Caco-2 (cell line): ENCODE results near the gene HARS1. TPM values are rescaled to one million over a fixed set of nuclear protein-coding genes. Genes with fewer than 3 reads are reported as not detected.
"Not testable (repeated sequence)": the region's sequence is repeated elsewhere in the genome, so short reads cannot be mapped to it uniquely, and the experiment has no call there.

Source experiments
- BruUV-seq: library from RNA; stranded (reverse); fragments of 400-500 nt; replicated peaks from 2 replicates; lab custom pipeline; 2021; lab: Mats Ljungman, UMichigan
- CTCF ChIA-PET: fragments of 300-600 bp; sonication (Branson Sonifier 250); formaldehyde crosslinking; loops from one replicate; lab custom pipeline; 2022; ENCODE audit warnings: antibody characterized with exemption; lab: Charles Lee
- POLR2A ChIA-PET: fragments of 300-600 bp; sonication (Branson Sonifier 250); formaldehyde crosslinking; loops from one replicate; lab custom pipeline; 2022; ENCODE audit warnings: antibody characterized with exemption; lab: Charles Lee
- DNase-seq, 2 experiments: peaks; one replicate each; pipeline versions ENCODE4 v3.0.0 to v3.0.0-alpha.2; 2020 to 2022
- H3K27me3 ChIP-seq: replicated peaks from 2 replicates; pipeline ENCODE4 v1.6.0; 2011; ENCODE audit warnings: low read length; ENCODE audit not compliant: control insufficient read depth, insufficient read depth
- H3K36me3 ChIP-seq: 2 replicates; pipeline ENCODE4 v1.5.1; 2011; ENCODE audit warnings: low read length; ENCODE audit not compliant: control insufficient read depth, insufficient read depth
- H3K4me1 ChIP-seq: fragments of 250-450 bp; sonication (Bioruptor Pico); 2 replicates; pipeline ENCODE4 v1.5.1; 2020; ENCODE audit warnings: mild to moderate bottlenecking
- H3K4me3 ChIP-seq: 2 replicates; pipeline ENCODE4 v1.5.1; 2011; ENCODE audit warnings: low read depth, mild to moderate bottlenecking, control low read depth, low read length
- H3K9me3 ChIP-seq: fragments of 250-450 bp; sonication (Bioruptor Pico); 2 replicates; pipeline ENCODE4 v1.5.1; 2020; ENCODE audit warnings: mild to moderate bottlenecking, moderate library complexity
- H3K27ac Mint-ChIP-seq: one replicate; pipeline ENCODE4 v1.8.0; 2022; ENCODE audit warnings: mixed read lengths; ENCODE audit not compliant: unreplicated experiment
- H3K27me3 Mint-ChIP-seq: one replicate; pipeline ENCODE4 v1.8.0; 2022; ENCODE audit warnings: mixed read lengths; ENCODE audit not compliant: insufficient read depth, unreplicated experiment
- H3K36me3 Mint-ChIP-seq: one replicate; pipeline ENCODE4 v1.8.0; 2022; ENCODE audit warnings: mild to moderate bottlenecking, mixed read lengths; ENCODE audit not compliant: insufficient read depth, unreplicated experiment
- H3K4me1 Mint-ChIP-seq: one replicate; pipeline ENCODE4 v1.8.0; 2022; ENCODE audit warnings: low read depth, mixed read lengths; ENCODE audit not compliant: unreplicated experiment
- H3K4me3 Mint-ChIP-seq: one replicate; pipeline ENCODE4 v1.8.0; 2022; ENCODE audit warnings: mild to moderate bottlenecking, moderate library complexity, mixed read lengths; ENCODE audit not compliant: unreplicated experiment
- H3K9me3 Mint-ChIP-seq: one replicate; pipeline ENCODE4 v1.8.0; 2022; ENCODE audit warnings: mixed read lengths; ENCODE audit not compliant: unreplicated experiment
- CTCF ChIP-seq, 2 experiments: fragments of 200-600 bp in 1 of 2; IDR thresholded peaks; 1 replicate in 1 of 2; 2 replicates in 1 of 2; pipeline versions ENCODE4 v1.5.1 to v1.8.0; 2011 to 2022; ENCODE audit warnings: antibody characterized with exemption in 1 of 2, control low read depth in 1 of 2, inconsistent platforms in 1 of 2, low read depth in 1 of 2, low read length in 1 of 2, mild to moderate bottlenecking in 1 of 2, moderate library complexity in 1 of 2; ENCODE audit not compliant: insufficient read depth in 1 of 2, severe bottlenecking in 1 of 2, unreplicated experiment in 1 of 2
- intact Hi-C: fragments of 100-400 bp; cut with micrococcal nuclease; formaldehyde crosslinking; loops from one replicate; pipeline ENCODE4 v1.10.0; 2022; ENCODE audit not compliant: unreplicated experiment
- microRNA-seq: library from miRNA; unstranded; fragments of <30 nt; microRNA quantifications from one replicate; pipeline ENCODE4 v1.2.0, GENCODE V29; 2022
- total RNA-seq: library from RNA; stranded (reverse); gene quantifications from 2 replicates; pipeline ENCODE4 v1.2.3, GENCODE V29; 2022

Gene HARS1
- total RNA-seq, 1 experiment from 2014 or later = 83.5 TPM

- H3K4me3 Mint-ChIP-seq = no peak overlapping the region
- H3K36me3 Mint-ChIP-seq = peaks cover 16% of the 10 kb centered on the region
- no peak for TF ChIP-seq CTCF (IDR thresholded peaks at IDR 0.05; ENCODE audit: insufficient read depth in 1 of 2, low read depth in 1 of 2, low read length in 1 of 2, severe bottlenecking in 1 of 2, unreplicated experiment in 1 of 2)
- H3K27me3 ChIP-seq = no peaks in the 10 kb centered on the region
- ChIA-PET POLR2A (no interaction called here), CTCF (no interaction called here)
- no peaks in the 10 kb centered on the region for H3K4me1 Mint-ChIP-seq
- H3K9me3 ChIP-seq = peaks cover 24% of the 10 kb centered on the region
- BruUV-seq = no TSS peak
- H3K4me1 ChIP-seq = peaks cover 4% of the 10 kb centered on the region
- DNase-seq = no peak
- intact Hi-C loops = no loop called here
- no peaks in the 10 kb centered on the region for H3K36me3 ChIP-seq
- H3K27ac Mint-ChIP-seq = no peak overlapping the region
- no peaks in the 10 kb centered on the region for H3K27me3 Mint-ChIP-seq
- no peak overlapping the region for H3K4me3 ChIP-seq
- H3K9me3 Mint-ChIP-seq = peaks cover 16% of the 10 kb centered on the region
These were observed 62.5 kb downstream of the HARS1 start for GRCh38 chr5:140628711-140629110.

GRCh38 chr5:140627972-140628371 is 63.2 kb downstream of the HARS1 start:
- BruUV-seq = no TSS peak
- Histone ChIP-seq H3K4me1 (no peaks in the 10 kb centered on the region), H3K4me3 (no peak overlapping the region), H3K9me3 (peaks cover 24% of the 10 kb centered on the region), H3K36me3 (no peaks in the 10 kb centered on the region), H3K27me3 (no peaks in the 10 kb centered on the region)
- Mint-ChIP-seq H3K27me3 (no peaks in the 10 kb centered on the region), H3K9me3 (peaks cover 16% of the 10 kb centered on the region), H3K27ac (no peak overlapping the region), H3K4me1 (no peaks in the 10 kb centered on the region), H3K4me3 (no peak overlapping the region), H3K36me3 (peaks cover 16% of the 10 kb centered on the region)
- intact Hi-C loops = no loop called here
- TF ChIP-seq CTCF (IDR thresholded peaks at IDR 0.05; ENCODE audit: insufficient read depth in 1 of 2, low read depth in 1 of 2, low read length in 1 of 2, severe bottlenecking in 1 of 2, unreplicated experiment in 1 of 2) = no peak
- ChIA-PET POLR2A (no interaction called here), CTCF (no interaction called here)
- no peak for DNase-seq

- H3K4me1 Mint-ChIP-seq, POLR2A ChIA-PET, DNase-seq, H3K4me3 ChIP-seq, H3K36me3 Mint-ChIP-seq, H3K27ac Mint-ChIP-seq, BruUV-seq, CTCF ChIA-PET, H3K4me3 Mint-ChIP-seq, H3K36me3 ChIP-seq, H3K27me3 Mint-ChIP-seq, H3K4me1 ChIP-seq, intact Hi-C loops, H3K27me3 ChIP-seq: not testable (repeated sequence)
- H3K9me3 ChIP-seq = peaks cover 24% of the 10 kb centered on the region
- H3K9me3 Mint-ChIP-seq = peaks cover 16% of the 10 kb centered on the region
These were observed 66.3 kb downstream of the HARS1 start for GRCh38 chr5:140624886-140625285.

Small RNAs within 50 kb of the gene (microRNA-seq; reads per million reads assigned to microRNA genes)
- gene MIR3655 = not detected

Other genes starting within 250 kb of the HARS1 start
- 7.6 and 8.0 TPM in 2 replicates for gene EIF4EBP3, start 143.7 kb downstream of the HARS1 start, total RNA-seq
- gene SRA1, start 133.9 kb downstream of the HARS1 start, total RNA-seq = 44.0 and 50.3 TPM in 2 replicates
- gene APBB3, start 126.8 kb downstream of the HARS1 start, total RNA-seq = 23.4 and 25.1 TPM in 2 replicates
- gene SLC35A4, start 126.5 kb downstream of the HARS1 start, total RNA-seq = 79.5 and 91.3 TPM in 2 replicates
- 11.5 and 13.3 TPM in 2 replicates for gene CD14, start 58.2 kb downstream of the HARS1 start, total RNA-seq
- 37.8 and 46.4 TPM in 2 replicates for gene TMCO6, start 51.9 kb downstream of the HARS1 start, total RNA-seq
- gene NDUFA2, start 43.7 kb downstream of the HARS1 start, total RNA-seq = 88.7 and 99.4 TPM in 2 replicates
- 111 and 112 TPM in 2 replicates for gene IK, start 43.5 kb downstream of the HARS1 start, total RNA-seq
- gene WDR55, start 26.5 kb downstream of the HARS1 start, total RNA-seq = 38.8 and 40.2 TPM in 2 replicates
- 1.8 TPM in 2 replicates for gene DND1, start 17.8 kb downstream of the HARS1 start, total RNA-seq
- 36.5 and 38.6 TPM in 2 replicates for gene HARS2, start 85 bp upstream of the HARS1 start, total RNA-seq
- 73.1 and 76.6 TPM in 2 replicates for gene ZMAT2, start 9.1 kb upstream of the HARS1 start, total RNA-seq
- gene PCDHA1, start 94.8 kb upstream of the HARS1 start, total RNA-seq = 0.07 TPM in 1 of 2 replicates, not detected in the other
- gene PCDHA2, start 103.5 kb upstream of the HARS1 start, total RNA-seq = not detected in 2 replicates
- not detected in 2 replicates for gene PCDHA3, start 109.7 kb upstream of the HARS1 start, total RNA-seq
- 0.07 TPM in 1 of 2 replicates, not detected in the other for gene PCDHA4, start 115.7 kb upstream of the HARS1 start, total RNA-seq
- not detected in 2 replicates for gene PCDHA5, start 130.2 kb upstream of the HARS1 start, total RNA-seq
- gene PCDHA6, start 136.6 kb upstream of the HARS1 start, total RNA-seq = 0.09 TPM in 1 of 2 replicates, not detected in the other
- not detected in 2 replicates for gene PCDHA7, start 142.9 kb upstream of the HARS1 start, total RNA-seq
- not detected in 2 replicates for gene PCDHA8, start 149.8 kb upstream of the HARS1 start, total RNA-seq
- gene PCDHA9, start 157.0 kb upstream of the HARS1 start, total RNA-seq = not detected in 2 replicates
- 0.02 and 0.07 TPM in 2 replicates for gene PCDHA10, start 164.5 kb upstream of the HARS1 start, total RNA-seq
- not detected in 2 replicates for gene PCDHA11, start 177.6 kb upstream of the HARS1 start, total RNA-seq
- gene PCDHA12, start 183.9 kb upstream of the HARS1 start, total RNA-seq = not detected in 2 replicates
- not detected in 2 replicates for gene PCDHA13, start 190.8 kb upstream of the HARS1 start, total RNA-seq
- not detected in 2 replicates for gene PCDHAC1, start 234.9 kb upstream of the HARS1 start, total RNA-seq